NCI-H1105 treated with DMSO at 0.1 percent for 48 hours (cell line): Measurements from ENCODE around the gene CHMP5.
A peak's percentile ranks its signal among the peaks of the same experiment; 100 is the strongest.
"Not testable (repeated sequence)": the region's sequence is repeated elsewhere in the genome, so short reads cannot be mapped to it uniquely, and the experiment has no call there.

Experiments
- DNase-seq: peaks from one replicate; lab custom pipeline; 2025; lab: John Stamatoyannopoulos, UW

CHMP5 gene

GRCh38 chr9:33277484-33277883 is 12.6 kb downstream of the CHMP5 start:
- no peak for DNase-seq

- DNase-seq, result no peak
These were observed 20.7 kb downstream of the CHMP5 start for GRCh38 chr9:33285502-33285901.

GRCh38 chr9:33287087-33287490 is 22.2 kb downstream of the CHMP5 start:
- DNase-seq, result peak; percentile 69

GRCh38 chr9:33288235-33288634 is 23.4 kb downstream of the CHMP5 start:
- DNase-seq, result no peak

- no peak for DNase-seq
These were observed 24.1 kb downstream of the CHMP5 start for GRCh38 chr9:33288828-33289483.

GRCh38 chr9:33289496-33289895 is 24.6 kb downstream of the CHMP5 start:
- no peak for DNase-seq

GRCh38 chr9:33289936-33290246 is 25.0 kb downstream of the CHMP5 start:
- no peak for DNase-seq

GRCh38 chr9:33290247-33291030 is 25.6 kb downstream of the CHMP5 start, which contains the start of gene NFX1:
Gene NFX1, plus strand, starts transcription at chr9:33290516. Its CDS starts 57 bp downstream, at chr9:33290573.
- peak; percentile 95 for DNase-seq

- DNase-seq, result no peak
These were observed 26.2 kb downstream of the CHMP5 start for GRCh38 chr9:33291031-33291397.

GRCh38 chr9:33291901-33292300 is 27.1 kb downstream of the CHMP5 start:
- no peak for DNase-seq

- DNase-seq, result no peak
These were observed 28.9 kb downstream of the CHMP5 start for GRCh38 chr9:33293782-33294181.

- DNase-seq, result no peak
These were observed 30.0 kb downstream of the CHMP5 start for GRCh38 chr9:33294670-33295432.

GRCh38 chr9:33295571-33295970 is 30.7 kb downstream of the CHMP5 start:
- DNase-seq, result no peak

- DNase-seq, result peak; percentile 20
These were observed 32.6 kb downstream of the CHMP5 start for GRCh38 chr9:33297432-33297831.

- no peak for DNase-seq
These were observed 35.7 kb downstream of the CHMP5 start for GRCh38 chr9:33300546-33300945.

- no peak for DNase-seq
These were observed 39.5 kb downstream of the CHMP5 start for GRCh38 chr9:33304362-33304761.

GRCh38 chr9:33306037-33306436 is 41.2 kb downstream of the CHMP5 start:
- no peak for DNase-seq

- DNase-seq, result no peak
These were observed 42.2 kb downstream of the CHMP5 start for GRCh38 chr9:33307067-33307466.

- DNase-seq, result no peak
These were observed 45.1 kb downstream of the CHMP5 start for GRCh38 chr9:33309903-33310302.

- DNase-seq, result no peak
These were observed 45.9 kb downstream of the CHMP5 start for GRCh38 chr9:33310748-33311147.

GRCh38 chr9:33311953-33312352 is 47.1 kb downstream of the CHMP5 start:
- no peak for DNase-seq

GRCh38 chr9:33315371-33315770 is 50.5 kb downstream of the CHMP5 start:
- no peak for DNase-seq

GRCh38 chr9:33317136-33317535 is 52.3 kb downstream of the CHMP5 start:
- not testable (repeated sequence) for DNase-seq
